ENCODE measurements around the gene FOXF1.

The FOXF1 gene

DNA sequence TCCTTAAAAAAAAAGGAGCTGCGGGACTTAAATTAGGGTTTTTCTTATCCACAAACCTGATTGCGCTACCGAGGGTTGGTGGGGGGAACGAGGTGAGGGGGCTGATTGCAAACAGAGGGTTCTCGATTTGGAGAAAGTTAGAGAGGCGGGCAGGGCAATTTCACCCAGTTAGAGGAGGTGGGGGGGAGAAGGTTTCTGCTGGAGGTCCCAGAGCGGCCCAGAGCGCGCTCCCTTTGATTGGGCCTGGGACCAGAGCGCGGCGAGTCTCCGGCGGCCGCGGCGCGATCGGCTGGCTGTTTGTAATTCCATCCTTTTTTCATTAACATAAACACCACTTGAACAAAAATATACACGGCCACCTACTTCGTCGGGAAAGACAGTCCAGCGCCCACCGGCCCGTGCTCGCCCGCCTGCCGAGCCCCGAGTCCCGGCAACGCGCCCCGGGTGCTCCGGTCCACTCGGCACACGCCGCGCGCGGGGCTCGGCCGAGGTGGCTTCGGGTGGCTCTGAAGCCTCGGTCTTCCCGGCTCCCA, 13.3 kb upstream of the FOXF1 start:
- TF ChIP-seq, protein P1, sequence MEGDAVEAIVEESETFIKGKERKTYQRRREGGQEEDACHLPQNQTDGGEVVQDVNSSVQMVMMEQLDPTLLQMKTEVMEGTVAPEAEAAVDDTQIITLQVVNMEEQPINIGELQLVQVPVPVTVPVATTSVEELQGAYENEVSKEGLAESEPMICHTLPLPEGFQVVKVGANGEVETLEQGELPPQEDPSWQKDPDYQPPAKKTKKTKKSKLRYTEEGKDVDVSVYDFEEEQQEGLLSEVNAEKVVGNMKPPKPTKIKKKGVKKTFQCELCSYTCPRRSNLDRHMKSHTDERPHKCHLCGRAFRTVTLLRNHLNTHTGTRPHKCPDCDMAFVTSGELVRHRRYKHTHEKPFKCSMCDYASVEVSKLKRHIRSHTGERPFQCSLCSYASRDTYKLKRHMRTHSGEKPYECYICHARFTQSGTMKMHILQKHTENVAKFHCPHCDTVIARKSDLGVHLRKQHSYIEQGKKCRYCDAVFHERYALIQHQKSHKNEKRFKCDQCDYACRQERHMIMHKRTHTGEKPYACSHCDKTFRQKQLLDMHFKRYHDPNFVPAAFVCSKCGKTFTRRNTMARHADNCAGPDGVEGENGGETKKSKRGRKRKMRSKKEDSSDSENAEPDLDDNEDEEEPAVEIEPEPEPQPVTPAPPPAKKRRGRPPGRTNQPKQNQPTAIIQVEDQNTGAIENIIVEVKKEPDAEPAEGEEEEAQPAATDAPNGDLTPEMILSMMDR (IDR thresholded peaks at IDR 0.05; ENCODE audit: low read length): no peak
- TF ChIP-seq EZH2phosphoT487 (IDR thresholded peaks at IDR 0.05; ENCODE audit: low read length): no peak
- TF ChIP-seq EZH2 (optimal IDR thresholded peaks at IDR 0.05; ENCODE audit: low read depth, low read length): no peak
- Histone ChIP-seq H3K9me2 (replicated peaks; ENCODE audit: insufficient read depth, low read length) (no peaks in the 10 kb centered on the region), H3K27ac (ENCODE audit: low read length) (no peak overlapping the region), H2AFZ (ENCODE audit: low read length) (no peak overlapping the region), H3K9me3 (replicated peaks; ENCODE audit: insufficient read depth, low read length) (no peaks in the 10 kb centered on the region), H3K9ac (ENCODE audit: low read length) (no peak overlapping the region), H3K4me1 (ENCODE audit: low read length) (no peaks in the 10 kb centered on the region), H4K20me1 (ENCODE audit: insufficient read depth, low read length) (no peaks in the 10 kb centered on the region), H3K4me2 (ENCODE audit: low read depth, low read length) (no peak overlapping the region), H3K4me3 (ENCODE audit: low read length) (no peak overlapping the region), H3K79me2 (ENCODE audit: low read length) (no peaks in the 10 kb centered on the region), H3K27me3 (replicated peaks; ENCODE audit: insufficient read depth, low read length) (peaks cover 52% of the 10 kb centered on the region), H3K36me3 (replicated peaks; ENCODE audit: insufficient read depth, low read length) (no peaks in the 10 kb centered on the region), H3F3A (ENCODE audit: insufficient read depth, low read length) (no peaks in the 10 kb centered on the region)
- DNase-seq: no peak

DNA sequence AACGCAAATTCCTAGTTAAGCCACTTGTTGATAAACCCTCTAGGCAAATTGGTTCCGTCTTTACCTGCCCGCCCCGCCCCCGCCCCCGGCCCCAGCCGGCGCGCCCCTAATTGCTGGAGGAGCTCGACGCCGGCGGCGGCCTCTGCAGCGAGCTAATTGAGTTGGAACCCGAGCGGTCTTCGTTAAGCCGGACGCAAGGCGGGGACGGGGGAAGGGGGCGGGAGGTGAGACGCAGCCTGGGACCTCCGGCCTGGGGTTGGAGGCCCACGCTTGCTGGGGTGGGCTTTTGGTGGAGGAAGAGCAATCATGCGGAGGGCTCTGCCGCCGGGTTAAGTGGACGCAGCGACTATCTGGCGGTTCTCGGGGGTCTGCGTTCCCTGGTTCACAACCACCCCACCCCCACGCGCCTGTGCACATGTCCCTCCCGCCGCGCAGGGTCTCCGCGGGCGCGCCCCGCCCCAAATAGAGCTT, 12.7 kb upstream of the FOXF1 start:
- H3K4me1 ChIP-seq (ENCODE audit: low read length): no peaks in the 10 kb centered on the region
- no peaks in the 10 kb centered on the region for H3K9me3 ChIP-seq (replicated peaks; ENCODE audit: insufficient read depth, low read length)
- H3K79me2 ChIP-seq (ENCODE audit: low read length): no peaks in the 10 kb centered on the region
- H3K27me3 ChIP-seq (replicated peaks; ENCODE audit: insufficient read depth, low read length): peaks cover 57% of the 10 kb centered on the region
- H3F3A ChIP-seq (ENCODE audit: insufficient read depth, low read length): no peaks in the 10 kb centered on the region
- H3K4me3 ChIP-seq (ENCODE audit: low read length): no peak overlapping the region
- H3K27ac ChIP-seq (ENCODE audit: low read length): no peak overlapping the region
- no peak overlapping the region for H2AFZ ChIP-seq (ENCODE audit: low read length)
- DNase-seq: no peak
- H3K9me2 ChIP-seq (replicated peaks; ENCODE audit: insufficient read depth, low read length): no peaks in the 10 kb centered on the region
- H3K9ac ChIP-seq (ENCODE audit: low read length): no peak overlapping the region
- TF ChIP-seq, protein P1 (IDR thresholded peaks at IDR 0.05; ENCODE audit: low read length): no peak
- TF ChIP-seq EZH2phosphoT487 (IDR thresholded peaks at IDR 0.05; ENCODE audit: low read length) (no peak), EZH2 (optimal IDR thresholded peaks at IDR 0.05; ENCODE audit: low read depth, low read length) (no peak)
- no peaks in the 10 kb centered on the region for H3K36me3 ChIP-seq (replicated peaks; ENCODE audit: insufficient read depth, low read length)
- H4K20me1 ChIP-seq (ENCODE audit: insufficient read depth, low read length): no peaks in the 10 kb centered on the region
- no peak overlapping the region for H3K4me2 ChIP-seq (ENCODE audit: low read depth, low read length)

DNA sequence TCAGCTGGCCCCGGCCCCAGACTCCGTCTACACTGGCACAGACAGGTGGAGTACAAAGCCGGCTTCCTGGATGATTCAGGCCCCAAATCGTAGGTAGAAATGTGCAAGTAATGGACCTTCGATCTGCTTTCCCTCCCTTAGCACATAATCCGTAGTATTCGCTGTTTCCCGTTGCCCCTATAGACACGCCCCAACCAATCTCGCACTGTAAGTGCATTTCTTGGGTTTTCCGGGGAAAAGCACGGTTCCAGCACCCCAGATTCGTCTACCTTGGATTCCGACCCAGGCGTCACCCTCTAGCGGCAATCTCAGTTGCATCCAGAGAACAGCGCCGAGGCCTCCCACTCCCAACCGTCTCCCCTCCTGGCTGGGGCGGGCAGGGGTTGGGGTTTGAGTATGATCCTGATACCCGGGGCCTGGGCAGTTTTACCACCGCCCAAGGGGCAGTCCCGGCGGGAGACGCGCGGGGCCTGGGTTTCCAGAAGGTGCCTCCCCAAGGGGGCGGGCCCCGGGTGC, 12.1 kb upstream of the FOXF1 start:
- no peak overlapping the region for H3K9ac ChIP-seq (ENCODE audit: low read length)
- no peak overlapping the region for H2AFZ ChIP-seq (ENCODE audit: low read length)
- H3K27ac ChIP-seq (ENCODE audit: low read length): no peak overlapping the region
- peaks cover 63% of the 10 kb centered on the region for H3K27me3 ChIP-seq (replicated peaks; ENCODE audit: insufficient read depth, low read length)
- no peaks in the 10 kb centered on the region for H3K9me2 ChIP-seq (replicated peaks; ENCODE audit: insufficient read depth, low read length)
- no peaks in the 10 kb centered on the region for H4K20me1 ChIP-seq (ENCODE audit: insufficient read depth, low read length)
- TF ChIP-seq EZH2phosphoT487 (IDR thresholded peaks at IDR 0.05; ENCODE audit: low read length) (no peak), EZH2 (optimal IDR thresholded peaks at IDR 0.05; ENCODE audit: low read depth, low read length) (no peak)
- TF ChIP-seq, protein P1 (IDR thresholded peaks at IDR 0.05; ENCODE audit: low read length): no peak
- H3K4me3 ChIP-seq (ENCODE audit: low read length): no peak overlapping the region
- H3K4me2 ChIP-seq (ENCODE audit: low read depth, low read length): no peak overlapping the region
- H3K9me3 ChIP-seq (replicated peaks; ENCODE audit: insufficient read depth, low read length): no peaks in the 10 kb centered on the region
- no peaks in the 10 kb centered on the region for H3F3A ChIP-seq (ENCODE audit: insufficient read depth, low read length)
- H3K79me2 ChIP-seq (ENCODE audit: low read length): no peaks in the 10 kb centered on the region
- no peaks in the 10 kb centered on the region for H3K36me3 ChIP-seq (replicated peaks; ENCODE audit: insufficient read depth, low read length)
- DNase-seq: no peak
- no peaks in the 10 kb centered on the region for H3K4me1 ChIP-seq (ENCODE audit: low read length)

Measured in MM.1S (cell line).